Muscle of arm (tissue), 12 donors: ENCODE results near the gene RAP1GAP. TPM values are rescaled to one million over a fixed set of nuclear protein-coding genes. Genes with fewer than 3 reads are reported as not detected.

Source experiments
- polyA plus RNA-seq, 12 donors: library from polyadenylated mRNA; unstranded; fragments of 120-200 nt; gene quantifications; one replicate each; pipeline ENCODE4 v1.2.1, GENCODE V29; 2013; ENCODE audit not compliant: insufficient read length in 12 of 12

Gene RAP1GAP
- polyA plus RNA-seq, 12 donors = 1.1 to 9.2 (median 1.7) TPM; not detected in 1

Other genes starting within 250 kb of the RAP1GAP start
- gene NBPF3, start 229.2 kb downstream of the RAP1GAP start, polyA plus RNA-seq = 10 to 100 TPM in 4 of 12 donors, 1 to 10 TPM in 6, not detected in 2; 4.6 to 15.5 (median 8.9) TPM
- gene ALPL, start 159.9 kb downstream of the RAP1GAP start, polyA plus RNA-seq = 10 to 100 TPM in 1 of 12 donors, 1 to 10 TPM in 10, not detected in 1; 2.1 to 12.1 (median 3.1) TPM
- 10 to 100 TPM in 11 of 12 donors, not detected in 1; 38.1 to 72.3 (median 52.6) TPM for gene USP48, start 113.8 kb upstream of the RAP1GAP start, polyA plus RNA-seq
- 1 to 10 TPM in 11 of 12 donors, not detected in 1; 4.1 to 9.6 (median 5.5) TPM for gene LDLRAD2, start 142.9 kb upstream of the RAP1GAP start, polyA plus RNA-seq